ENCODE results near the gene PDLIM1.

DNA sequence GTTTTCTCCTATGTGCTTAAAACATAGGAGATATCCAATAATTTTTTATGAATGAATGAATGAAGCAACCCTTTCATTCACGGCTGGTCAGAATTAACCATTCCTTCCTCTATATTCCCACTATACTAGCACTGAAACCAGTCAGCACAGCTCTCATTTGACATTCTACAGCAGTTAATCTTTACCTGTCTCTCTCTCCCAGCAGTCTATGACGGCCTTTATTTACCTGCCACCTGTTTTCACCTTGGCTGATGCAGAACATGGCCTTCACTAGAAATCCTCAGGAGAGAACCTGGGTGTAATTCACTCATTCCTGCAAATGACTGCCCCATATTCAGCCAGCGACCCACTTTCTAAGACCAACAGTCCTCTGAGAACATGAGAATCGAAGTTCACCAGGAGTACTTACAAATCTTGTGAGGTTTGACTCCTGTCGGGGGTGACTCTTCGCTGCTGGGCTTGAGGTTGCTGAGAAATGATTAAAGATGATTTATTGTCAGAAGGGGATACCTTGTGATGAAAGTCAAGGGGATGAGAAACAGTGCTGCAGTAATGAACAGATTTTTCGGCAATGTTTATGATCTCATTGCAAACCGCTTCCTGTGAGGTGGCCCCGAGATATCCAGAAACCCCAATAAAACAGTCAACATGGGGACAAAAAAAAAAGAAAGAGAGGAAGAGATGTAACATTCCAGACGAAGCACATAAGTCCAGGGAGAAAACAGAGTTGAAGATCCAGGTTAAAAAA is 30.9 kb upstream of the PDLIM1 start:
- TF ChIP-seq ASH2L (IDR thresholded peaks at IDR 0.05; ENCODE audit: low read length) (no peak), PHF8 (conservative IDR thresholded peaks at IDR 0.05; ENCODE audit: low read depth, low read length) (no peak), MAFK (IDR thresholded peaks at IDR 0.05; ENCODE audit: low read depth, low read length) (no peak), KDM5A (IDR thresholded peaks at IDR 0.05; ENCODE audit: low read length) (no peak), SP1 (IDR thresholded peaks at IDR 0.05; ENCODE audit: low read depth, low read length) (no peak), FOSL1 (IDR thresholded peaks at IDR 0.05; ENCODE audit: insufficient read depth, low read depth, low read length) (no peak)
- TF ChIP-seq, protein P1, sequence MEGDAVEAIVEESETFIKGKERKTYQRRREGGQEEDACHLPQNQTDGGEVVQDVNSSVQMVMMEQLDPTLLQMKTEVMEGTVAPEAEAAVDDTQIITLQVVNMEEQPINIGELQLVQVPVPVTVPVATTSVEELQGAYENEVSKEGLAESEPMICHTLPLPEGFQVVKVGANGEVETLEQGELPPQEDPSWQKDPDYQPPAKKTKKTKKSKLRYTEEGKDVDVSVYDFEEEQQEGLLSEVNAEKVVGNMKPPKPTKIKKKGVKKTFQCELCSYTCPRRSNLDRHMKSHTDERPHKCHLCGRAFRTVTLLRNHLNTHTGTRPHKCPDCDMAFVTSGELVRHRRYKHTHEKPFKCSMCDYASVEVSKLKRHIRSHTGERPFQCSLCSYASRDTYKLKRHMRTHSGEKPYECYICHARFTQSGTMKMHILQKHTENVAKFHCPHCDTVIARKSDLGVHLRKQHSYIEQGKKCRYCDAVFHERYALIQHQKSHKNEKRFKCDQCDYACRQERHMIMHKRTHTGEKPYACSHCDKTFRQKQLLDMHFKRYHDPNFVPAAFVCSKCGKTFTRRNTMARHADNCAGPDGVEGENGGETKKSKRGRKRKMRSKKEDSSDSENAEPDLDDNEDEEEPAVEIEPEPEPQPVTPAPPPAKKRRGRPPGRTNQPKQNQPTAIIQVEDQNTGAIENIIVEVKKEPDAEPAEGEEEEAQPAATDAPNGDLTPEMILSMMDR (IDR thresholded peaks at IDR 0.05; ENCODE audit: control extremely low read depth in 1 of 3, insufficient read depth in 1 of 3, low read depth in 1 of 3, low read length in 3 of 3): no peak

All from H1 (cell line).